GM23248 (cell line): ENCODE measurements around the gene SUPT5H. TPM values are rescaled to one million over a fixed set of nuclear protein-coding genes. Genes with fewer than 3 reads are reported as not detected.

Experiments used
- DNase-seq: peaks from one replicate; pipeline ENCODE4 v3.0.0-alpha.2; 2015
- H2AFZ ChIP-seq: fragments of 200-600 bp; sonication (generic); 2 replicates; pipeline ENCODE4 v1.6.1; 2016; ENCODE audit warnings: antibody characterized with exemption
- H3F3A ChIP-seq: fragments of 200-600 bp; sonication (generic); 2 replicates; pipeline ENCODE4 v1.6.1; 2016; ENCODE audit warnings: mild to moderate bottlenecking, antibody characterized with exemption, mixed run types; ENCODE audit not compliant: insufficient read depth
- H3K27ac ChIP-seq: fragments of 200-600 bp; sonication (generic); 2 replicates; pipeline ENCODE4 v1.5.1; 2016; ENCODE audit warnings: mild to moderate bottlenecking
- H3K27me3 ChIP-seq: fragments of 200-600 bp; sonication (generic); replicated peaks from 2 replicates; pipeline ENCODE4 v1.6.1; 2016; ENCODE audit warnings: mild to moderate bottlenecking; ENCODE audit not compliant: insufficient read depth
- H3K36me3 ChIP-seq: fragments of 200-600 bp; sonication (generic); 2 replicates; pipeline ENCODE4 v1.6.1; 2016; ENCODE audit warnings: low read depth, mild to moderate bottlenecking
- H3K4me1 ChIP-seq: fragments of 200-600 bp; sonication (generic); 2 replicates; pipeline ENCODE4 v1.6.1; 2016; ENCODE audit warnings: mild to moderate bottlenecking; ENCODE audit not compliant: insufficient read depth
- H3K4me2 ChIP-seq: fragments of 200-600 bp; sonication (generic); one replicate; pipeline ENCODE4 v1.6.1; 2016; ENCODE audit warnings: mild to moderate bottlenecking; ENCODE audit not compliant: unreplicated experiment
- H3K4me3 ChIP-seq: fragments of 200-600 bp; sonication (generic); 2 replicates; pipeline ENCODE4 v1.5.1; 2016; ENCODE audit warnings: mild to moderate bottlenecking
- H3K79me2 ChIP-seq: fragments of 200-600 bp; sonication (generic); 2 replicates; pipeline ENCODE4 v1.6.1; 2016; ENCODE audit warnings: mild to moderate bottlenecking; ENCODE audit not compliant: insufficient read depth
- H3K9ac ChIP-seq: fragments of 200-600 bp; sonication (generic); 2 replicates; pipeline ENCODE4 v1.6.1; 2016; ENCODE audit warnings: mild to moderate bottlenecking
- H3K9me2 ChIP-seq: fragments of 200-600 bp; sonication (generic); 2 replicates; pipeline ENCODE4 v1.6.1; 2016; ENCODE audit warnings: mixed run types, mild to moderate bottlenecking, moderate library complexity; ENCODE audit not compliant: insufficient read depth
- H3K9me3 ChIP-seq: fragments of 200-600 bp; sonication (generic); one replicate; pipeline ENCODE4 v1.6.1; 2017; ENCODE audit warnings: low read depth
- H4K20me1 ChIP-seq: fragments of 200-600 bp; sonication (generic); 2 replicates; pipeline ENCODE4 v1.6.0; 2016; ENCODE audit not compliant: insufficient read depth
- EZH2 ChIP-seq: fragments of 200-600 bp; sonication (generic); IDR thresholded peaks from 2 replicates; pipeline ENCODE4 v1.6.1; 2018; ENCODE audit warnings: antibody characterized with exemption, mild to moderate bottlenecking; ENCODE audit not compliant: insufficient read depth, poor library complexity, severe bottlenecking
- EZH2phosphoT487 ChIP-seq: fragments of 200-600 bp; sonication (generic); IDR thresholded peaks from 2 replicates; pipeline ENCODE4 v1.6.1; 2018; ENCODE audit warnings: antibody characterized with exemption, moderate library complexity, mild to moderate bottlenecking, low read depth; ENCODE audit not compliant: insufficient read depth
- WGBS, 2 experiments: methylation state at CpG; one replicate each; pipeline ENCODE4 v1.1.6; 2015 to 2017; ENCODE audit warnings: low lambda C conversion rate in 2 of 2, low coverage in 1 of 2; ENCODE audit errors: missing lambda C conversion rate in 2 of 2; 5-methylcytosine and 5-hydroxymethylcytosine counted together
- in situ Hi-C: fragments of 300-500 bp; cut with MboI; formaldehyde crosslinking; loops from 2 replicates; pipeline ENCODE4 v1.15.0; 2020
- polyA plus RNA-seq: library from polyadenylated mRNA; unstranded; fragments of >200 nt; fragmentation: Nextera tagmentation; extraction: Ambion mirVana; gene quantifications from 2 replicates; pipeline ENCODE4 v1.2.1, GENCODE V29; 2016
- total RNA-seq: library from RNA; depleted of rRNA; stranded (reverse); fragments of >200 nt; shearing (Covaris generic); gene quantifications from 2 replicates; pipeline ENCODE4 v1.2.3, GENCODE V29; 2014

The SUPT5H gene
- total and polyA plus RNA-seq, 2 experiments from 2014 or later = 76.5 to 125 TPM

DNA sequence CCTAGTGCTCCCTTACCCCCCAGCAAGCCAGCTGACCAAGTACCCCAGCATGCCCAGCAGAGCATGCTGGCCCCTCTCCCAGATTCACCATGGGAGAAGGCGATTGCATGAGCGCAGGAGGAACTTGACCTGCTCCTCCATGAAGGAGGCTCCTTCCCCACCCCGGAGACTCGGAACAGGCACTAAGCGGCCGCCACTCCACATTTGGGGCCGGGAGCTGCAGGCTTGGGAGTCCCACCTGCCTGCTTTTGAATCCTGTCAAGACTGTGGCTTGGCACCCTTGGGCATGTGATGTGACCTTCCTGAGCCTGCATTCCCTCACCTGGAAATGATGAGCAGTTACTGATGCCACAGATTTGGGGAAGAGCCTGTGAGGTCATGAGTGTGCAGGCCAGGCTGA is 22.6 kb downstream of the SUPT5H start:
- Histone ChIP-seq H3F3A (no peaks in the 10 kb centered on the region), H3K4me2 (no peak overlapping the region), H3K36me3 (peaks cover 23% of the 10 kb centered on the region), H4K20me1 (no peaks in the 10 kb centered on the region), H3K4me3 (no peak overlapping the region), H3K27ac (no peak overlapping the region), H3K4me1 (no peaks in the 10 kb centered on the region), H3K9ac (no peak overlapping the region), H3K79me2 (peaks cover 30% of the 10 kb centered on the region), H3K27me3 (no peaks in the 10 kb centered on the region), H2AFZ (no peak overlapping the region), H3K9me3 (no peaks in the 10 kb centered on the region), H3K9me2 (no peaks in the 10 kb centered on the region)
- no peak for DNase-seq
- TF ChIP-seq EZH2 (no peak), EZH2phosphoT487 (no peak)
- in situ Hi-C loops = no loop called here
- WGBS, 2 experiments = 90 to 95% methylated on average over 7 of the region's 7 CpGs

DNA sequence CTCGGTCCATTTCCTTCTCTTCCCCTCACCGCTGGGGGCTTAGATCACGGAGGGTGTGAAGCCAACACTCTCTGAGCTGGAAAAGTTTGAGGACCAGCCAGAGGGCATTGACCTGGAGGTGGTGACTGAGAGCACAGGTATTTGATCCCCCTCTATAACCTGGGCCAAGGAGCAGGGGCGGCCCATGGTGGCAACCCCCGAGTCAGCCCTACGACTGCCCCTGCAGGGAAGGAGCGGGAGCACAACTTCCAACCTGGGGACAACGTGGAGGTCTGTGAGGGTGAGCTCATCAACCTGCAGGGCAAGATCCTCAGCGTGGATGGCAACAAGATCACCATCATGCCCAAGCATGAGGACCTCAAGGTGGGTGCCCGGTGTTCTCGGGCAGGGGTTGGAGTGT is 23.7 kb downstream of the SUPT5H start:
- DNase-seq = no peak
- no peak overlapping the region for H3K4me2 ChIP-seq
- TF ChIP-seq EZH2 (no peak), EZH2phosphoT487 (no peak)
- no peak overlapping the region for H3K9ac ChIP-seq
- no peaks in the 10 kb centered on the region for H3K4me1 ChIP-seq
- no peak overlapping the region for H3K4me3 ChIP-seq
- H4K20me1 ChIP-seq = no peaks in the 10 kb centered on the region
- no peak overlapping the region for H3K27ac ChIP-seq
- in situ Hi-C loops = no loop called here
- no peaks in the 10 kb centered on the region for H3F3A ChIP-seq
- no peaks in the 10 kb centered on the region for H3K9me3 ChIP-seq
- H3K27me3 ChIP-seq = no peaks in the 10 kb centered on the region
- H2AFZ ChIP-seq = no peak overlapping the region
- 96 to 98% methylated on average over 10 to 11 of the region's 11 CpGs for WGBS, 2 experiments
- peaks cover 19% of the 10 kb centered on the region for H3K79me2 ChIP-seq
- no peaks in the 10 kb centered on the region for H3K9me2 ChIP-seq
- H3K36me3 ChIP-seq = peaks cover 23% of the 10 kb centered on the region

DNA sequence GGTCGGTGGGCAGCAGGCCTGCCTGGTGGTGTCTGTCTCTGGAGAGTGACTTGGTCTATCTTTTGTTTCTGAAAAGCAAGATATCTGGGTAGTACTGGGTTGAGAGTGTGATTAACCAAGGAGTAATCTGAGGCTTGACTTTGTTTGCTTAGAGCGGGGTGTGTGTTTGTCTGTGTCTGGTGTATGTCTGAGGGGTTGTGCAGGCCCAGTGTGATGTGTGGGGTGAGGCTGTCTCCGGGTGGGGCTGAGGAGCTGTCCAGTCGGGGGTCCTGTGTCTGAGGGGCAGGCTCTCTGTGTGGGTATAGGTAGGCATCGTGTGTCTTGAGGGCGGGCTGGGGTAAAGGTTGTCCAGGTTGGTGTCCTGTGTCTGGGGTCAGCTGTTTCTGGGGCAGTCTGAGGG is 24.2 kb downstream of the SUPT5H start:
- 98 to 99% methylated on average over 6 of the region's 6 CpGs for WGBS, 2 experiments
- peaks cover 23% of the 10 kb centered on the region for H3K36me3 ChIP-seq

GRCh38 chr19:39470724-39471339 is 25.4 kb downstream of the SUPT5H start:
- Histone ChIP-seq H2AFZ (no peak overlapping the region), H3K9me3 (no peaks in the 10 kb centered on the region), H3K27me3 (no peaks in the 10 kb centered on the region), H3K4me1 (no peaks in the 10 kb centered on the region), H3K9me2 (no peaks in the 10 kb centered on the region), H3K9ac (peak overlapping the region; percentile 36; the same call in 1 of the 2 replicates), H3K27ac (no peak overlapping the region), H3K4me2 (no peak overlapping the region), H3F3A (no peaks in the 10 kb centered on the region; the same call in 1 of the 2 replicates), H4K20me1 (no peaks in the 10 kb centered on the region), H3K4me3 (no peak overlapping the region), H3K79me2 (peaks cover under 1% of the 10 kb centered on the region; the same call in 1 of the 2 replicates), H3K36me3 (peaks cover 15% of the 10 kb centered on the region)
- WGBS, 2 experiments = 53 to 58% methylated on average over 7 of the region's 7 CpGs
- in situ Hi-C loops = no loop called here
- DNase-seq = peak; percentile 51
- TF ChIP-seq EZH2 (no peak), EZH2phosphoT487 (no peak)

More for the DNA sequence above, 24.2 kb downstream of the SUPT5H start:
- Histone ChIP-seq H3K9me2 (no peaks in the 10 kb centered on the region), H3K79me2 (peaks cover 13% of the 10 kb centered on the region), H3K4me2 (no peak overlapping the region), H2AFZ (no peak overlapping the region), H3K4me1 (no peaks in the 10 kb centered on the region), H3K9ac (no peak overlapping the region), H3K27ac (no peak overlapping the region), H3K4me3 (no peak overlapping the region), H3F3A (no peaks in the 10 kb centered on the region), H3K27me3 (no peaks in the 10 kb centered on the region), H3K9me3 (no peaks in the 10 kb centered on the region), H4K20me1 (no peaks in the 10 kb centered on the region)
- TF ChIP-seq EZH2 (no peak), EZH2phosphoT487 (no peak)
- in situ Hi-C loops = no loop called here
- no peak for DNase-seq
